ENCODE data around the gene ZNF74. TPM values are rescaled to one million over a fixed set of nuclear protein-coding genes. Genes with fewer than 3 reads are reported as not detected.
A peak's percentile ranks its signal among the peaks of the same experiment; 100 is the strongest.
"Not testable (repeated sequence)": the region's sequence is repeated elsewhere in the genome, so short reads cannot be mapped to it uniquely, and the experiment has no call there.

ZNF74 gene
- total RNA-seq, 2 experiments from 2014 or later = 8.6 to 11.1 TPM

- ChIA-PET CTCF (no interaction called here), POLR2A (no interaction called here)
- Mint-ChIP-seq H3K9me3 (peaks cover 3% of the 10 kb centered on the region), H3K27me3 (peaks cover 28% of the 10 kb centered on the region), H3K4me1 (no peaks in the 10 kb centered on the region), H3K27ac (no peak overlapping the region), H3K36me3 (ENCODE audit: low read depth) (no peaks in the 10 kb centered on the region), H3K4me3 (no peak overlapping the region)
- DNase-seq = no peak
Measured at GRCh38 chr22:20384865-20385264, 9.1 kb upstream of the ZNF74 start.

- peaks cover 23% of the 10 kb centered on the region for H3K27me3 Mint-ChIP-seq
- no peak overlapping the region for H3K27ac Mint-ChIP-seq
- peaks cover 3% of the 10 kb centered on the region for H3K9me3 Mint-ChIP-seq
- ChIA-PET CTCF (no interaction called here), POLR2A (no interaction called here)
- no peak overlapping the region for H3K4me3 Mint-ChIP-seq
- no peaks in the 10 kb centered on the region for H3K4me1 Mint-ChIP-seq
- DNase-seq = no peak
- H3K36me3 Mint-ChIP-seq (ENCODE audit: low read depth) = no peaks in the 10 kb centered on the region
Measured at GRCh38 chr22:20386336-20386735, 7.6 kb upstream of the ZNF74 start.

- H3K36me3 Mint-ChIP-seq (ENCODE audit: low read depth) = no peaks in the 10 kb centered on the region
- ChIA-PET CTCF (no interaction called here), POLR2A (no interaction called here)
- no peak overlapping the region for H3K27ac Mint-ChIP-seq
- no peaks in the 10 kb centered on the region for H3K4me1 Mint-ChIP-seq
- H3K4me3 Mint-ChIP-seq = no peak overlapping the region
- peaks cover 23% of the 10 kb centered on the region for H3K27me3 Mint-ChIP-seq
- no peak for DNase-seq
- peaks cover 3% of the 10 kb centered on the region for H3K9me3 Mint-ChIP-seq
Measured at GRCh38 chr22:20386972-20387371, 7.0 kb upstream of the ZNF74 start.

DNA sequence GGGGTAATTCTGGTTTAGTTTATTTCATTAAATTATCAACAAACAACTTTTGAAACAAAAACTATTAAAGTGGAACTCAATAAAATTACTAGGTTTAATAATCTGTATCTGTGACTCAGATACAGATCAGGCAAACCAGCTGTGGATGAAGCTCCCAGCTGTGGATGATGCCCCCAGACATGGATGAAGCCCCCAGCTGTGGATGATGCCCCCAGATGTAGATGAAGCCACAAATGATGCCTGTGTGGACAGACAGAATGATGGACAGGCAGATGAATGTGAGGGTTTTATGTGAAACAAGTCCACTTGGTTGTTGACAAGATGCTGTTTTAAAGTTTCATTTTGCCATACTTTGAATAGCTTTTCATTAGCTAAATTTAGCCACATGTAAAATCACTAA lies 5.8 kb upstream of the ZNF74 start:
- Mint-ChIP-seq H3K27ac (no peak overlapping the region), H3K4me1 (no peaks in the 10 kb centered on the region), H3K4me3 (no peak overlapping the region), H3K27me3 (peaks cover 23% of the 10 kb centered on the region), H3K36me3 (ENCODE audit: low read depth) (no peaks in the 10 kb centered on the region), H3K9me3 (peaks cover 3% of the 10 kb centered on the region)
- DNase-seq = no peak
- ChIA-PET POLR2A (no interaction called here), CTCF (interaction anchor here (1.7 kb wide), 1 partner anchor 30 kb away, joined by 4 read pairs; no protein-coding TSS in a partner anchor)

DNA sequence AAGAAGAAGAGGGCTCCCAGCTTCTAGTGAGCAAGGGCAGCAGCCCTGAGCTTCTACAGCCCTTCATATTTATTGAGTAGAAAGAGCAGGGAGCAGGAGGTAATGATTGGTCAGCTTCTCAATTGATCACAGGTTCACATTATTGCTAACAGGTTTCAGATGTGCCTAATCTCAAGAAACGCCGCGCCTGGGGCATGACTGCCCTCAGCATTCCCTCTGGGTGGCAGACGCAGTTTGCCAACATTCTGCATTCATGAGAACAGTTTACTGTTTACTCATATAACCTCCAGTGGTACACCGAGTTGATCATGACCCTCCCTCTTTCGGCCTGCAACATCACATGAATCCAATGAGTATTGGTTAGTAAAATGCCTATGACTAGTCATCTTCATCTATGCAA lies 4.7 kb upstream of the ZNF74 start:
- ChIA-PET CTCF (interaction anchor here (1.7 kb wide), 1 partner anchor 29 kb away, joined by 4 read pairs; no protein-coding TSS in a partner anchor), POLR2A (no interaction called here)
- Mint-ChIP-seq H3K4me3 (no peak overlapping the region), H3K27ac (no peak overlapping the region), H3K36me3 (ENCODE audit: low read depth) (no peaks in the 10 kb centered on the region), H3K27me3 (peaks cover 17% of the 10 kb centered on the region), H3K4me1 (peaks cover 7% of the 10 kb centered on the region), H3K9me3 (peaks cover 3% of the 10 kb centered on the region)
- DNase-seq = no peak

DNA sequence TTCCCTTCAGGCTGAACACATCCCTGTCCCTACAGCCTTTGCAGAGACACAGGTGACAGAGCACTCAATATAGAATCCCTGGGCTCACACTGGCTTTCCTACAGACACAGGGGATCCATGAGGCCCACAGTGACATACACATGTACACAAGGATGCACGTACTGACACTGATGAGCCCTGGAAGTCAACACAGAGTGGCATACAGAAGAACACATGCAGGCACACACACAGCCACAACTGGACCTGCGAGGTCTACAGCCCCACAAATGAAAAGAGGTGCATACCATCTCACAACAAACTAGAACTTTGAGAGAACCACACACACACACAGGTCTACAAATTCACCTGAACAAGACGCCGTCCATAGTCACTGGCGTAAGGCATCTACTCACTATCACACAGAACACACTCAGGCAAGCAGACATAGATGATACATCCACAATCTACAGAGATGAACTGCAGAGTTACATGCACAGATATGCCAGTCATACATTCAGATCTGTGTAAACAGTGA lies 3.5 kb upstream of the ZNF74 start:
- no peaks in the 10 kb centered on the region for H3K36me3 Mint-ChIP-seq (ENCODE audit: low read depth)
- ChIA-PET CTCF (no interaction called here), POLR2A (no interaction called here)
- H3K9me3 Mint-ChIP-seq = peaks cover 3% of the 10 kb centered on the region
- no peak overlapping the region for H3K4me3 Mint-ChIP-seq
- H3K27ac Mint-ChIP-seq = no peak overlapping the region
- peaks cover 15% of the 10 kb centered on the region for H3K4me1 Mint-ChIP-seq
- no peak for DNase-seq
- peaks cover 14% of the 10 kb centered on the region for H3K27me3 Mint-ChIP-seq

DNA sequence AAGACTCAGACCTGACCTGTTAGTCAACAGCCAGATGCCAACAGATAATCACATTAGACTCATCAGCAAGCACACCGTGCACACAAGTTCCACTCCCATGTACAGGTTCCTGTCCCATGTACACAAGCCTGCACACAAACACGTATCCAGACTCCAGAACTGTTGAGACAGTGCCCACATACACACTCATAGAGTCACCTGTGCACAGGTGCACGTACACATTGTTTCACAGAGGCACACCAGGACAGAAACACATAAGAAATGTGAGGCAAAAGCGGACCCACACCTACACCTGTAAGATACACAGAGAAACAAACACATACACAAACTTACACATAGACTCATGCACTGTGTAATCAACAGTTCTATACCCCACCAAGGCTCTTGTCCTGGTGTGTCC lies 2.7 kb upstream of the ZNF74 start:
- Mint-ChIP-seq H3K9me3 (peaks cover 3% of the 10 kb centered on the region), H3K4me1 (peaks cover 21% of the 10 kb centered on the region), H3K27me3 (peaks cover 10% of the 10 kb centered on the region), H3K27ac (peak overlapping the region; percentile 21), H3K4me3 (no peak overlapping the region), H3K36me3 (ENCODE audit: low read depth) (no peaks in the 10 kb centered on the region)
- no peak for DNase-seq
- POLR2A ChIA-PET = no interaction called here
- CTCF ChIA-PET = no interaction called here

- H3K27ac Mint-ChIP-seq; POLR2A ChIA-PET; DNase-seq; H3K9me3 Mint-ChIP-seq; H3K36me3 Mint-ChIP-seq (ENCODE audit: low read depth); H3K27me3 Mint-ChIP-seq; H3K4me3 Mint-ChIP-seq: not testable (repeated sequence)
- CTCF ChIA-PET = interaction anchor here (1.6 to 2.2 kb wide), 2 partner anchors 11 to 16 kb away, joined by 3 to 5 read pairs; no protein-coding TSS in a partner anchor
- H3K4me1 Mint-ChIP-seq = peaks cover 26% of the 10 kb centered on the region
Measured at GRCh38 chr22:20392365-20392881, 1.5 kb upstream of the ZNF74 start.

DNA sequence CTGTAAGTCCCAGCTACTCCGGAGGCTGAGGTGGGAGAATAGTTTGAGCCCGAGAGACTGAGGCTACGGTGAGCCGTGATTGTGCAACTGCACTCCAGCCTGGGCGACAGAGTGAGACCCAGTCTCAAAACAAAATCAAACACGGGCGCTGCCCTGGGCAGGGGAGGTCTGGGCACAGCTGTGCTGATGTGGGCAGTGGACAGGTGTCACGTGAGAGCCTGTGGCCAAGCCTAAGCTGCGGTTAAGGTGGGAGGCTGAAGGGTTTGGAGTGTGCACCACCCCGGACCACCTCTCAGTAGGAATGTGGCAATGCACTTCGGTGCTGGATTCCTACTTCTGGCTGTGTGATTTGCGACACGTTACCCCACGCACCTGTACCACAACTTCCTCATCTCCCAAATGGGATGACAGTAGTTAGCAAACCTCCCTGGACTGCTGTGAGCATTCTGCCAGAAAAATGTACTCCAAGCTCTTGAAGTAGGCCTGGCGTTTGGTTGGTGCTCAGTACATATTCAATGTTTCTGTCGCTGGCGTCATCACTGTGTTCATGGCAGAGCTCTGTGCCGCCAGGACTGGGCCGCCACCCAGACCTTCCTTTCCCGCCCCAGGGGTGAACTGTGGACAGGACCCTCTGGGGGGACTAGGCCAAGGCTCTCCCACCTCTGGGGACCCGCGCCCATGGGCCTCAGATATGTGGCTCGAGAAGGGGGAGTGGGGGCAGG lies 807 bp upstream of the ZNF74 start:
- CTCF ChIA-PET = interaction anchor here (1.6 to 2.2 kb wide), 3 partner anchors 10 to 15 kb away, joined by 3 to 5 read pairs (median 5); no protein-coding TSS in a partner anchor
- H3K36me3 Mint-ChIP-seq (ENCODE audit: low read depth) = peaks cover 2% of the 10 kb centered on the region
- H3K27ac Mint-ChIP-seq = peak overlapping the region; percentile 89

GRCh38 chr22:20395181-20395906 lies 1.4 kb downstream of the ZNF74 start:
- H3K36me3 Mint-ChIP-seq (ENCODE audit: low read depth) = peaks cover 2% of the 10 kb centered on the region
- H3K4me1 Mint-ChIP-seq = peaks cover 32% of the 10 kb centered on the region
- H3K4me3 Mint-ChIP-seq = peak overlapping the region; percentile 82
- POLR2A ChIA-PET = no interaction called here
- DNase-seq = no peak
- H3K9me3 Mint-ChIP-seq = no peaks in the 10 kb centered on the region
- H3K27ac Mint-ChIP-seq = no peak overlapping the region
- CTCF ChIA-PET = interaction anchor here (0.6 to 1.4 kb wide), 3 partner anchors 12 to 91 kb away, joined by 3 read pairs; no protein-coding TSS in a partner anchor
- no peaks in the 10 kb centered on the region for H3K27me3 Mint-ChIP-seq

More for the DNA sequence above, 807 bp upstream of the ZNF74 start:
- no peak for DNase-seq
- no peaks in the 10 kb centered on the region for H3K27me3 Mint-ChIP-seq
- peaks cover 29% of the 10 kb centered on the region for H3K4me1 Mint-ChIP-seq
- H3K4me3 Mint-ChIP-seq = peak overlapping the region; percentile 82
- POLR2A ChIA-PET = no interaction called here
- H3K9me3 Mint-ChIP-seq = peaks cover 3% of the 10 kb centered on the region

GRCh38 chr22:20395907-20396287 lies 1.9 kb downstream of the ZNF74 start:
- no peaks in the 10 kb centered on the region for H3K9me3 Mint-ChIP-seq
- no peak for DNase-seq
- no peak overlapping the region for H3K27ac Mint-ChIP-seq
- ChIA-PET CTCF (interaction anchor here (1.4 kb wide), 1 partner anchor 12 kb away, joined by 3 read pairs; no protein-coding TSS in a partner anchor), POLR2A (no interaction called here)
- no peaks in the 10 kb centered on the region for H3K27me3 Mint-ChIP-seq
- peak overlapping the region; percentile 82 for H3K4me3 Mint-ChIP-seq
- peaks cover 32% of the 10 kb centered on the region for H3K4me1 Mint-ChIP-seq
- H3K36me3 Mint-ChIP-seq (ENCODE audit: low read depth) = peaks cover 2% of the 10 kb centered on the region

GRCh38 chr22:20396639-20397038 lies 2.7 kb downstream of the ZNF74 start:
- H3K4me3 Mint-ChIP-seq = no peak overlapping the region
- no peaks in the 10 kb centered on the region for H3K27me3 Mint-ChIP-seq
- CTCF ChIA-PET = interaction anchor here (0.6 kb wide), 1 partner anchor 22 kb away, joined by 3 read pairs; no protein-coding TSS in a partner anchor
- H3K4me1 Mint-ChIP-seq = peaks cover 32% of the 10 kb centered on the region
- DNase-seq = no peak
- POLR2A ChIA-PET = no interaction called here
- H3K36me3 Mint-ChIP-seq (ENCODE audit: low read depth) = peaks cover 2% of the 10 kb centered on the region
- no peak overlapping the region for H3K27ac Mint-ChIP-seq
- H3K9me3 Mint-ChIP-seq = no peaks in the 10 kb centered on the region

DNA sequence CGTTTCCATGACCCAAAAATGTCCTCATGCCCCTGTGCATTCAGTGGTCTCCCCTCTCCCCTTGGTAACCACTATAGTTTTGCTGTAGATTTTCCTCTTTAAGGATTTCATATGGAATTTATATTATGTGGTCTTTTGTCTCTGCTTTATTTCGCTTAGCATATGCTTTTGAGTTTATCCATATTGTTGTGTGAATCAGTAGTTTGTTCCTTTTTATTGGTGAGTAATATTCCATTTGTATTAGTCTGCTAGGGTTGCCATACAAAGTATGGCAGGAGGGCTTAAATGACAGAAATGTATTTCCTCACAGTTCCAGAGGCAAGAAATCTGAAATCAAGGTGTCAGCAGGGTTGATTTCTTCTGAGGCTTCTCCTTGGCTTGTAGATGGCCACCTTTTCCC lies 3.5 kb downstream of the ZNF74 start:
- ChIA-PET CTCF (interaction anchor here (0.6 kb wide), 1 partner anchor 21 kb away, joined by 3 read pairs; no protein-coding TSS in a partner anchor), POLR2A (no interaction called here)
- H3K4me3 Mint-ChIP-seq = no peak overlapping the region
- peaks cover 32% of the 10 kb centered on the region for H3K4me1 Mint-ChIP-seq
- H3K27me3 Mint-ChIP-seq = no peaks in the 10 kb centered on the region
- DNase-seq = no peak
- H3K27ac Mint-ChIP-seq = no peak overlapping the region
- no peaks in the 10 kb centered on the region for H3K9me3 Mint-ChIP-seq
- peaks cover 2% of the 10 kb centered on the region for H3K36me3 Mint-ChIP-seq (ENCODE audit: low read depth)

Data from activated CD4-positive, alpha-beta T cell treated with anti-CD3 and anti-CD28 coated beads, Interleukin-2, amount 10 ng/mL, durations not matched to agents 7 days and 5 days (primary cell).